ENCODE results near the gene HIGD1B.

HIGD1B gene

GRCh38 chr17:44820631-44821212, 27.0 kb upstream of the HIGD1B start:
- ChIA-PET CTCF (interaction anchor here (1.0 to 1.9 kb wide), 5 partner anchors 12 to 315 kb away, joined by 3 to 10 read pairs (median 4); partner anchors contain the start of gene ACBD4), POLR2A (interaction anchor here (0.5 to 1.2 kb wide), 12 partner anchors 8 to 328 kb away, joined by 3 to 8 read pairs (median 4); partner anchors contain the start of genes DBF4B and HEXIM1)
- Histone ChIP-seq H3K36me3 (ENCODE audit: control insufficient read depth in 2 of 2, insufficient read depth in 1 of 2, low read length in 2 of 2) (peaks cover 0 to 8% of the 10 kb centered on the region in 2 experiments; a peak in 1 of 3 replicates), H3K9me3 (ENCODE audit: control insufficient read depth, insufficient read depth, low read depth, low read length) (no peaks in the 10 kb centered on the region), H3K4me3 (ENCODE audit: low read depth, low read length) (no peak overlapping the region), H3K4me1 (ENCODE audit: control insufficient read depth, insufficient read depth, low read length) (peaks cover 15% of the 10 kb centered on the region), H3K27ac (ENCODE audit: extremely low read depth, low read depth, low read length) (peak overlapping the region; percentile 57; the same call in 1 of the 2 replicates)
- TF ChIP-seq ZNF692 (tag by site-specific recombination; IDR thresholded peaks at IDR 0.05), result peak; percentile 57; the same call in 1 of the 2 replicates
- peak; percentile 83 for TF ChIP-seq ZNF580 (tag by site-specific recombination; IDR thresholded peaks at IDR 0.05)
- peak; percentile 50; the same call in 1 of the 2 replicates for TF ChIP-seq ZSCAN4 (tag by site-specific recombination; IDR thresholded peaks at IDR 0.05)
- TF ChIP-seq GLI2 (tag by site-specific recombination; IDR thresholded peaks at IDR 0.05; ENCODE audit: borderline replicate concordance, low read depth), result peak; percentile 97; the same call in 1 of the 2 replicates
- peak; percentile 16; the same call in 1 of the 2 replicates for TF ChIP-seq ZNF513 (tag by site-specific recombination; IDR thresholded peaks at IDR 0.05)
- TF ChIP-seq KLF8 (tag by site-specific recombination; IDR thresholded peaks at IDR 0.05), result peak; percentile 81
- peak; percentile 85; the same call in 1 of the 2 replicates for TF ChIP-seq IKZF3 (tag by site-specific recombination; IDR thresholded peaks at IDR 0.05)
- TF ChIP-seq ZNF521 (tag by site-specific recombination; IDR thresholded peaks at IDR 0.05), result no peak
- no peak for TF ChIP-seq HOXD13 (CRISPR knock-in tag; IDR thresholded peaks at IDR 0.05; ENCODE audit: borderline replicate concordance)
- TF ChIP-seq ZNF830 (tag by site-specific recombination; IDR thresholded peaks at IDR 0.05; ENCODE audit: low read depth), result no peak
- TF ChIP-seq ZNF146 (tag by site-specific recombination; IDR thresholded peaks at IDR 0.05), result 0 out of 2 replicates have a peak, but pooled peaks have one; percentile 27
- no peak for TF ChIP-seq GLI4 (tag by site-specific recombination; IDR thresholded peaks at IDR 0.05)
- TF ChIP-seq ZFP41 (tag by site-specific recombination; IDR thresholded peaks at IDR 0.05; ENCODE audit: borderline replicate concordance), result no peak
- peak; percentile 83; the same call in 1 of the 2 replicates for TF ChIP-seq ZBTB44 (tag by site-specific recombination; IDR thresholded peaks at IDR 0.05)
- TF ChIP-seq MEIS1 (CRISPR knock-in tag; IDR thresholded peaks at IDR 0.05; ENCODE audit: borderline replicate concordance), result no peak
- TF ChIP-seq TSHZ1 (tag by site-specific recombination; IDR thresholded peaks at IDR 0.05; ENCODE audit: borderline replicate concordance), result peak; percentile 96
- TF ChIP-seq ZNF837 (tag by site-specific recombination; IDR thresholded peaks at IDR 0.05), result no peak
- TF ChIP-seq ZNF843 (tag by site-specific recombination; IDR thresholded peaks at IDR 0.05), result peak; percentile 97
- peak; percentile 78 for TF ChIP-seq ZFP69B (tag by site-specific recombination; IDR thresholded peaks at IDR 0.05)
- peak; percentile 85 for TF ChIP-seq KLF10 (tag by site-specific recombination; IDR thresholded peaks at IDR 0.05)
- no peak for TF ChIP-seq EGR2 (tag by site-specific recombination; IDR thresholded peaks at IDR 0.05; ENCODE audit: low read depth)
- TF ChIP-seq ZSCAN18 (tag by site-specific recombination; IDR thresholded peaks at IDR 0.05), result no peak
- peak; percentile 69; the same call in 1 of the 2 replicates for TF ChIP-seq ZBTB1 (tag by site-specific recombination; IDR thresholded peaks at IDR 0.05)
- TF ChIP-seq SETDB1 (IDR thresholded peaks at IDR 0.05; ENCODE audit: insufficient read length, low read length), result no peak
- 0 out of 2 replicates have a peak, but pooled peaks have one; percentile 48 for TF ChIP-seq SCRT2 (tag by site-specific recombination; IDR thresholded peaks at IDR 0.05)
- peak; percentile 88 for TF ChIP-seq ZBTB17 (tag by site-specific recombination; IDR thresholded peaks at IDR 0.05)
